Measurements from ENCODE around the gene RAB6B. TPM values are rescaled to one million over a fixed set of nuclear protein-coding genes. Genes with fewer than 3 reads are reported as not detected.

Gene RAB6B
- total and polyA plus RNA-seq, 2 of the 8 experiments (the other 6 are each of a cell fraction or from before 2014, with no cell fraction given) = 7.9 to 15.6 TPM

DNA sequence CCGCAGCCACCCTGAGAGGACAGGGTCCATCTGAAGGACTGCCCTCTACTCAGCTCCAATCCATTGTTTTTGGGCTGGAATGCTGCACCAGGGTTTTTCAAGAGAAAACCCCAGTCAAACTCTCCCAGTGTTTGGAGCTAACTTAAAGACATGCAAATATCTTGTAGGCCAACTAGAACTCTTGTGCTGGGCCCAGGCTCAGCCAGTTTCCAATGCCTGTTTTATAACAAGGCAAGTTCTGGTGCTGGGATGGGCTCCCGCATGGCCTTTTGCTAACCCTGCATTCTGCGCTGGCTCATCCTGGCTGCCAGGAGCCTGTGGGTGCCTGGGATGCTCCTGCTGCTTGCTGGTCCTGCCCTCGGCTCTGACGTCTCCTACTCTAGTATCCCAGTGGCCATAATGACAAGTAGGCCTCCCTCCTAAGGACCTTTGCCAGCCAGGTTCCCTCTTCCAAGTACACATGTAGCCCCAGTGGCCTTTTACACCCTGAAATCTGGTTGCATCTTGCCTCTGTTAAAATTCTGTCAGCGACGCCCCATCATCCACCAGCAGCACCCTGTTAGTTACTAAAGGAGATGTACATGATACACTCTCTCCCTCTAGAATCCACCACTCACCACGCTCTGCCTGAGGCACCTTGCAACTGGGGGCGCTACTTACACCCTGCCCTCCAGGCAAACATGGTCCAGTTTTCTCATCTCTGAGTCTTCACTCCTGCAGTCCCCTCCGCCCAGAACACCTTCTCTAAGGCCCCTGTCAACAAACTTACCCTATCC, 30.5 kb upstream of the RAB6B start:
- no peak for FAIRE-seq
- CTCF ChIA-PET (ENCODE audit: partially characterized antibody) = interaction anchor here (0.7 to 1.9 kb wide), 9 partner anchors 14 to 170 kb away, joined by 3 to 5 read pairs (median 3); no protein-coding TSS in a partner anchor
- POLR2A ChIA-PET (ENCODE audit: partially characterized antibody) = interaction anchor here (1.3 kb wide), 1 partner anchor 30 kb away, joined by 3 read pairs; no protein-coding TSS in a partner anchor

More for the DNA sequence above, 30.5 kb upstream of the RAB6B start:
- peaks cover 0 to 21% (median 16%) of the 10 kb centered on the region in 4 experiments; a peak in 5 of 7 replicates for H3K27me3 ChIP-seq (replicated peaks in 1 of 4; ENCODE audit: control insufficient read depth in 3 of 4, extremely low read depth in 1 of 4, insufficient read depth in 3 of 4, low read length in 3 of 4)
- no peaks in the 10 kb centered on the region for H3K9me3 ChIP-seq (ENCODE audit: insufficient read depth in 2 of 2, low read depth in 1 of 2, low read length in 1 of 2)
- no peak overlapping the region for H3K23ac ChIP-seq (ENCODE audit: insufficient read length)
- no peaks in the 10 kb centered on the region for H3K79me2 ChIP-seq (ENCODE audit: control insufficient read depth in 1 of 2, insufficient read depth in 2 of 2, low read length in 2 of 2)
- DNase-seq (ENCODE audit: low read depth in 1 of 2, low spot score in 2 of 2) = peak in 1 of 2 experiments; percentile 37
- peaks cover 6% of the 10 kb centered on the region for H3K23me2 ChIP-seq (ENCODE audit: low read depth, low read length)
- no peak overlapping the region for H3K9ac ChIP-seq (replicated peaks in 1 of 4; ENCODE audit: extremely low read depth in 1 of 4, low read depth in 3 of 4, low read length in 3 of 4)
- H4K91ac ChIP-seq (replicated peaks; ENCODE audit: insufficient read length, low read length) = no peak overlapping the region
- no peak overlapping the region; the same call in 1 of the 2 replicates for H3K18ac ChIP-seq (ENCODE audit: extremely low read depth, low read length)
- WGBS, 2 experiments (ENCODE audit: extremely low coverage in 1 of 2, insufficient coverage in 1 of 2, insufficient read length in 1 of 2, insufficient replicate concordance in 2 of 2, low coverage in 1 of 2, low lambda C conversion rate in 2 of 2, missing lambda C conversion rate in 1 of 2) = 88% methylated on average over 10 of the region's 10 CpGs; no CpG with 5 or more reads in 1 of the 2 experiments
- peak overlapping the region; percentile 39; the same call in 1 of the 2 replicates for H2BK12ac ChIP-seq (ENCODE audit: low read depth, low read length)
- H3K56ac ChIP-seq (replicated peaks; ENCODE audit: insufficient read length, low read depth, low read length) = no peak overlapping the region
- no peak overlapping the region for H3K14ac ChIP-seq (ENCODE audit: insufficient read length)
- H4K20me1 ChIP-seq (replicated peaks in 1 of 2; ENCODE audit: control insufficient read depth in 1 of 2, insufficient read depth in 2 of 2, low read length in 2 of 2) = no peaks in the 10 kb centered on the region
- peak overlapping the region in 1 of 2 experiments; percentile 77; a peak in 1 of 4 replicates for H3K4me2 ChIP-seq (ENCODE audit: insufficient read depth in 1 of 2, low read depth in 2 of 2, low read length in 2 of 2)
- no peak overlapping the region for H3K4ac ChIP-seq (replicated peaks; ENCODE audit: insufficient read length, low read depth, low read length)
- H2AK5ac ChIP-seq (ENCODE audit: low read depth, low read length) = no peak overlapping the region
- peaks cover 0 to 9% (median 4%) of the 10 kb centered on the region in 4 experiments; a peak in 5 of 7 replicates for H3K4me1 ChIP-seq (replicated peaks in 1 of 4; ENCODE audit: control insufficient read depth in 3 of 4, insufficient read depth in 4 of 4, low read length in 3 of 4)
- H2BK15ac ChIP-seq (ENCODE audit: low read length) = no peak overlapping the region
- no peak overlapping the region for H3K4me3 ChIP-seq (ENCODE audit: extremely low read depth in 1 of 4, insufficient read depth in 2 of 4, low read depth in 3 of 4, low read length in 4 of 4)
- no peak overlapping the region for H2AFZ ChIP-seq (ENCODE audit: low read length)
- no peak overlapping the region for H4K8ac ChIP-seq (ENCODE audit: extremely low read depth, insufficient read depth, low read length)
- H3K79me1 ChIP-seq (ENCODE audit: low read depth, low read length) = no peaks in the 10 kb centered on the region
- H3K27ac ChIP-seq (ENCODE audit: low read depth, low read length) = no peak overlapping the region
- TF ChIP-seq GTF2F1 (IDR thresholded peaks at IDR 0.05; ENCODE audit: borderline replicate concordance, low read depth, low read length) = no peak
- no peak for TF ChIP-seq RXRA (IDR thresholded peaks at IDR 0.05; ENCODE audit: insufficient read depth, low read depth, low read length)
- no peak for TF ChIP-seq YY1 (IDR thresholded peaks at IDR 0.05; ENCODE audit: low read depth, low read length)
- no peak for TF ChIP-seq CEBPB (IDR thresholded peaks at IDR 0.05; ENCODE audit: low read depth, low read length)
- H2BK20ac ChIP-seq (ENCODE audit: low read length) = no peak overlapping the region
- no peaks in the 10 kb centered on the region for H3K36me3 ChIP-seq (ENCODE audit: control insufficient read depth in 2 of 4, insufficient read depth in 4 of 4, low read length in 3 of 4)
- no peak overlapping the region for H2BK120ac ChIP-seq (replicated peaks; ENCODE audit: low read depth, low read length)
- H4K5ac ChIP-seq (ENCODE audit: insufficient read length, low read depth, low read length) = no peak overlapping the region
- H2BK5ac ChIP-seq (ENCODE audit: low read depth, low read length) = 0 out of 2 replicates have a peak overlapping the region, but pooled peaks have one; percentile 35

All from H1 (cell line).